Peyer's patch (tissue), 4 donors: Measurements from ENCODE around the gene CPNE8. TPM values are rescaled to one million over a fixed set of nuclear protein-coding genes. Genes with fewer than 3 reads are reported as not detected.

Experiments
- DNase-seq, 3 donors: peaks; one replicate each; pipeline ENCODE4 v3.0.0-alpha.2; 2017 to 2019
- H3K27ac ChIP-seq, 4 donors: fragments of 200-600 bp; sonication (generic); one replicate each; pipeline ENCODE4 v1.5.1; 2016 to 2019
- H3K27me3 ChIP-seq, 2 donors: fragments of 200-600 bp; sonication (generic); one replicate each; pipeline ENCODE4 v1.5.1; 2019
- H3K36me3 ChIP-seq, 3 donors: fragments of 200-600 bp; sonication (generic); one replicate each; pipeline ENCODE4 v1.5.1; 2016 to 2019
- H3K4me1 ChIP-seq, 4 donors: fragments of 200-600 bp; sonication (generic); one replicate each; pipeline ENCODE4 v1.5.1; 2016 to 2019
- H3K4me3 ChIP-seq, 4 donors: fragments of 200-600 bp; sonication (generic); 1 replicate in 3 of 4; 2 replicates in 1 of 4; pipeline ENCODE4 v1.5.1; 2016 to 2019; ENCODE audit warnings: mild to moderate bottlenecking in 1 of 4
- H3K9me3 ChIP-seq, 4 donors: fragments of 200-600 bp; sonication (generic); one replicate each; pipeline ENCODE4 v1.5.1; 2016 to 2019; ENCODE audit warnings: mild to moderate bottlenecking in 1 of 4
- POLR2A ChIP-seq, 2 donors: fragments of 450-650 bp; IDR thresholded peaks; one replicate each; pipeline ENCODE4 v1.5.1; 2017; ENCODE audit warnings: antibody characterized with exemption in 2 of 2, mild to moderate bottlenecking in 2 of 2, moderate library complexity in 2 of 2
- total RNA-seq, 4 donors: library from RNA; depleted of rRNA; stranded (reverse); fragments of >200 nt; gene quantifications; one replicate each; pipeline ENCODE4 v1.1.0, GENCODE V29; 2016
- TF ChIP-seq, protein P1 (sequence below), 6 experiments: fragments of 450-650 bp in 4 of 6; fragments of 200-600 bp in 2 of 6; sonication (generic) in 1 of 6; IDR thresholded peaks; one replicate each; pipeline ENCODE4 v1.5.1; 2017 to 2019; ENCODE audit warnings: antibody characterized with exemption in 6 of 6, mild to moderate bottlenecking in 3 of 6, moderate library complexity in 1 of 6

The CPNE8 gene
- total RNA-seq, 4 donors from 2014 or later = 4.4 to 23.1 (median 8.0) TPM

DNA sequence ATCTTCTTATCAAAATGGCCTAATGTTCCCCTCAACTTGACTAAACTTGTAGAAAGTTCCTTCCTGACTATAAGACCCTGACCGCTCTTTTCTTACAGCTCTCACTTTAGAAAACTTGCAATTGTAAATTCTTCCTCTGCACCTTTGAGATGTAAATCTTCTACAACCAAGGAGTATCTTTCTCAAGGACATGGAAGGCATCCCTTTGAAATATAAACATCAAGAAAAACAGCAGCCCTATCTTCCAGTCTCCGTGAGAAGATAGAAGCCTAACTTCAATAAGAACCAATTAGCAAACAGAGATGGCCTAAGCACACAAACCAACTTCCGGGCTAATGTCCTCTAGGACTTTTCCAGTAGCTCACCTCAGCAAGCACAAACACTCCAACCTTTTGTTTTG is 210.3 kb downstream of the CPNE8 start:
- Histone ChIP-seq H3K9me3 (no peaks in the 10 kb centered on the region), H3K27me3 (no peaks in the 10 kb centered on the region), H3K4me1 (no peaks in the 10 kb centered on the region), H3K4me3 (no peak overlapping the region), H3K27ac (no peak overlapping the region), H3K36me3 (no peaks in the 10 kb centered on the region)
- DNase-seq = no peak
- TF ChIP-seq, protein P1, sequence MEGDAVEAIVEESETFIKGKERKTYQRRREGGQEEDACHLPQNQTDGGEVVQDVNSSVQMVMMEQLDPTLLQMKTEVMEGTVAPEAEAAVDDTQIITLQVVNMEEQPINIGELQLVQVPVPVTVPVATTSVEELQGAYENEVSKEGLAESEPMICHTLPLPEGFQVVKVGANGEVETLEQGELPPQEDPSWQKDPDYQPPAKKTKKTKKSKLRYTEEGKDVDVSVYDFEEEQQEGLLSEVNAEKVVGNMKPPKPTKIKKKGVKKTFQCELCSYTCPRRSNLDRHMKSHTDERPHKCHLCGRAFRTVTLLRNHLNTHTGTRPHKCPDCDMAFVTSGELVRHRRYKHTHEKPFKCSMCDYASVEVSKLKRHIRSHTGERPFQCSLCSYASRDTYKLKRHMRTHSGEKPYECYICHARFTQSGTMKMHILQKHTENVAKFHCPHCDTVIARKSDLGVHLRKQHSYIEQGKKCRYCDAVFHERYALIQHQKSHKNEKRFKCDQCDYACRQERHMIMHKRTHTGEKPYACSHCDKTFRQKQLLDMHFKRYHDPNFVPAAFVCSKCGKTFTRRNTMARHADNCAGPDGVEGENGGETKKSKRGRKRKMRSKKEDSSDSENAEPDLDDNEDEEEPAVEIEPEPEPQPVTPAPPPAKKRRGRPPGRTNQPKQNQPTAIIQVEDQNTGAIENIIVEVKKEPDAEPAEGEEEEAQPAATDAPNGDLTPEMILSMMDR (IDR thresholded peaks at IDR 0.05) = no peak
- no peak for TF ChIP-seq POLR2A (IDR thresholded peaks at IDR 0.05)

- TF ChIP-seq, protein P1 (IDR thresholded peaks at IDR 0.05) = no peak
- no peak for TF ChIP-seq POLR2A (IDR thresholded peaks at IDR 0.05)
- Histone ChIP-seq H3K27ac (no peak overlapping the region), H3K4me3 (no peak overlapping the region), H3K4me1 (no peaks in the 10 kb centered on the region), H3K9me3 (no peaks in the 10 kb centered on the region), H3K36me3 (no peaks in the 10 kb centered on the region), H3K27me3 (no peaks in the 10 kb centered on the region)
- DNase-seq = no peak
These were observed 214.2 kb downstream of the CPNE8 start for GRCh38 chr12:38691164-38691563.

- H3K27ac ChIP-seq = no peak overlapping the region
- H3K9me3 ChIP-seq = no peaks in the 10 kb centered on the region
- no peaks in the 10 kb centered on the region for H3K36me3 ChIP-seq
- TF ChIP-seq POLR2A (IDR thresholded peaks at IDR 0.05) = no peak
- TF ChIP-seq, protein P1 (IDR thresholded peaks at IDR 0.05) = no peak
- no peak for DNase-seq
- H3K4me1 ChIP-seq = no peaks in the 10 kb centered on the region
- H3K27me3 ChIP-seq = no peaks in the 10 kb centered on the region
- H3K4me3 ChIP-seq = no peak overlapping the region
These were observed 214.7 kb downstream of the CPNE8 start for GRCh38 chr12:38690646-38691045.

- H3K27ac ChIP-seq = no peak overlapping the region
- no peak for DNase-seq
- H3K36me3 ChIP-seq = no peaks in the 10 kb centered on the region
- TF ChIP-seq, protein P1 (IDR thresholded peaks at IDR 0.05) = no peak
- TF ChIP-seq POLR2A (IDR thresholded peaks at IDR 0.05) = no peak
- no peaks in the 10 kb centered on the region for H3K9me3 ChIP-seq
- no peak overlapping the region for H3K4me3 ChIP-seq
- H3K27me3 ChIP-seq = no peaks in the 10 kb centered on the region
- no peaks in the 10 kb centered on the region for H3K4me1 ChIP-seq
These were observed 215.7 kb downstream of the CPNE8 start for GRCh38 chr12:38689704-38690103.

DNA sequence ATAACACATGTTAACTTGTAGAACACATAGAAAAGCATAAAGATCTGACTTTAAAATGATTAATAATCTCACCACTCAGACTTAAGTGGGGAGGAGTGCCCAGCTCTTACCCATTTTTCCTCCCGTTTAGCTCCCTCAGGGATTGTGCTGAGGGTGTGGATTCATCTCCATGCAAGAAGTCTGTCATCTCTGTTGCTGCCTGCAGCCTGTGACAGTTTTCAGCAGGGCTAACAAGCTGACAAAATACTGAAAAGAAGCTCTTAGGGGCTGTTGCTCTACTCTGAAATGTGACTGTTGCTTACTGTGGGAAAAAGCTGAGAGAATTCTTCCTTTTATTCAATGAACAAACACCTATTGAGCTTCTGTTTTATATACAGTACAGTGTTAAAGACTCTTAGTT is 216.2 kb downstream of the CPNE8 start:
- H3K27ac ChIP-seq = no peak overlapping the region
- no peak for DNase-seq
- H3K27me3 ChIP-seq = no peaks in the 10 kb centered on the region

More for the DNA sequence above, 216.2 kb downstream of the CPNE8 start:
- Histone ChIP-seq H3K36me3 (no peaks in the 10 kb centered on the region), H3K4me3 (no peak overlapping the region), H3K4me1 (no peaks in the 10 kb centered on the region), H3K9me3 (no peaks in the 10 kb centered on the region)
- no peak for TF ChIP-seq POLR2A (IDR thresholded peaks at IDR 0.05)
- TF ChIP-seq, protein P1 (IDR thresholded peaks at IDR 0.05) = no peak
